Lung microvascular endothelial cell (primary cell): ENCODE results near the gene FHOD1. TPM values are rescaled to one million over a fixed set of nuclear protein-coding genes. Genes with fewer than 3 reads are reported as not detected.

Experiments
- DNase-seq, 2 donors: peaks; one replicate each; pipeline versions ENCODE4 v3.0.0 to v3.0.0-alpha.2; 2010; ENCODE audit warnings: low read depth in 2 of 2
- total RNA-seq: library from RNA; depleted of rRNA; stranded (reverse); fragments of >200 nt; gene quantifications from 2 replicates; pipeline ENCODE4 v1.2.1, GENCODE V29; 2014

FHOD1 gene
- total RNA-seq, 1 donor from 2014 or later, result 23.4 TPM

DNA sequence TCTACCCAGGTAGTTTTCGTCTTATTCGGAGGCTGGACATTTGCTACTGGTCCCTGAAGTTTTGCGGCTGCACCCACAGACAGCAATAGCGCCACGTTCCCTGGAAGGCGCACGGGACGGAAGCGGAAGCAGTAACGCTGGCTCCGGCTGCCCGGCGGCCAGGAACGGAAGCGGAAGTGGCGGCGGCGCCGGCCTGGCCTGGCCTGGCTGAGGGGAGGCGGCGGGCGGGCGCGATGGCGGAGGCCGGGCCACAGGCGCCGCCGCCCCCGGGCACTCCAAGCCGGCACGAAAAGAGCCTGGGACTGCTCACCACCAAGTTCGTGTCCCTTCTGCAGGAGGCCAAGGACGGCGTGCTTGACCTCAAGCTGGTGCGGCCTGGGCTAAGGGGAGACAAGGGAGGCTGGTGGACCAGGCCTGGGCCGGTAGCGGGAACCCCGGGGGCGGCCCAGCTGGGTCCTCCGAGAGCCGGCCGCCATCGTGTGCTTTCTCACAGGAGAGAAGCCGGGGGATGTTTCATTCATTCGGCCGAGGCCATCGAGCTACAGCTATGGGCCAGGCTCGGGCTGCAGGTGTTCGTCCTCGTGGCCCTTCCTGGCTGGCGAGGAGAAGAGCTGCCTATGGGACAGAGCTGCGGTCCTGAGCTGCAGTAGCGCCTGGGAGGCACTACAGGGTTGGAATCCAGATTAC is 55.1 kb downstream of the FHOD1 start, which contains the start of gene E2F4:
TSS of gene E2F4 (plus strand) at position 161 of the 687 bp plus-strand sequence. CDS start at position 234, 73 bp downstream.
- DNase-seq, result peak; percentile 96 to 97

DNA sequence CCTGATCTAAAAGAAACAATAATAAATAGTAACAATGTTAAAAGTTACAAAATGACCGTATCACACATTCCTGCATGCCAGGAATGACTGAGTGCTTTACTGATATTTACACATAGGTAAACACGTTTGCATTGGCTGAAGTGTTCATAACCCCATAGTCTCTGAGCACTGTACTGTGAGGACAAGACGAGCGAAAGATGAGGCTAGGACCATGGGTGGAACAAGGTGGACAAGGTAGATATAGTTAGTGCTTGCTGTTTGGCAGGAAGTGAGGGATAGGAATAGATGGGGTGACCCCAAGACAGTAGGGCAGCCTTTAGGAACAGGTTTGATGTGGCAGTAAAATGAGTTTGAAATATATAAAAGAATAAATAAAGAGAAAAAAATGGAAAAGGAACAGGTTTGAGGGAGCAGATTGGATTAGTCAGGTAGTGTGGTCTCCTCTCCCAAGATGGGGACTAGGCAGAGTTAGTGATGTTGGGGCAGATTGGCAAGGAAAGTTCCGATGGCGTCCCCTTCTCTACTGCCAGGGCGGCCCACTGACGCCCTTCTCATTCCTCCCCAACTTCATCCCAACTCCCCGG is 55.8 kb downstream of the FHOD1 start:
- DNase-seq, result no peak

DNA sequence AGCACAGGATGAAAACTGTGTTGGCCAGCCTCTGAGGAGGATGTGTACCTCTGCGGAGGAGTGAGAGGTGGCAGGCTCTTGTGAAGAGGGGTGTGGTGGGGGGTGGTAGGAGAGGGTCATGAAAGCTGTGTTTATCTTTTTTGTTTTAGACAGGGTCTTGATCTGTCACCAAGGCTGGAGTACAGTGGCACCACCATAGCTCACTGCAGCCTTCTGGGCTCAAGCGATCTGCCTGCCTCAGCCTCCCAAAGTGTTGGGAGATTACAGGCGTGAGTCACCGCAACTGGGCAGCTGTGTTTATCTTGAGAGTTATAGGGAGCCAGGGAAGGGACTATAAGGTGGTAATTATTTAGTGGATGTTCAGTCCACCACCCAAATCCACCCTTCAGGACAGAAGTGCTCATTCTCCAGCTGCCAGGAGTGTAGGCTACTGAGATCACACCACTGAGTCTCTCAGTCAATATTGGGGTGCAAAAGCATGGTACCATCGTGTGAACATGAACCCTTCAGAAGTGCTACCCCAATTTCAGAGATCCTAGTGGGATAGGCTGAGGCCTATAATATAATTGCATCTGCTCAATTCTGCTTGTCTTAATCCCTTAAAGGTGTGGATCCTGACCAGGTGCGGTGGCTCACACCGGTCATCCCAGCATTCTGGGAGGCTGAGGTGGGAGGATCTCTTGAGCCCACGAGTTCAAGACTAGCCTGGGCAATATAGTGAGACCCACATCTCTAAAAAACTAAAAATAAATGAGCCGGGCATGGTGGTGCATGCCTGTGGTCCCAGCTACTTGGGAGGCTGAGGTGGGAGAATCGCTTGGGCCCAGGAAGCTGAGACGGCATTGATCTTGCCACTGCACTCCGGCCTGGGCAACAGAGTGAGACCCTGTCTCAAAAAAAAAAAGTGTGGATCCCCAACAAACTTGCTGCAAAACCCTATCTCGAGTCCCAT is 56.6 kb downstream of the FHOD1 start:
- peak in 1 of 2 donors; percentile 55 for DNase-seq

DNA sequence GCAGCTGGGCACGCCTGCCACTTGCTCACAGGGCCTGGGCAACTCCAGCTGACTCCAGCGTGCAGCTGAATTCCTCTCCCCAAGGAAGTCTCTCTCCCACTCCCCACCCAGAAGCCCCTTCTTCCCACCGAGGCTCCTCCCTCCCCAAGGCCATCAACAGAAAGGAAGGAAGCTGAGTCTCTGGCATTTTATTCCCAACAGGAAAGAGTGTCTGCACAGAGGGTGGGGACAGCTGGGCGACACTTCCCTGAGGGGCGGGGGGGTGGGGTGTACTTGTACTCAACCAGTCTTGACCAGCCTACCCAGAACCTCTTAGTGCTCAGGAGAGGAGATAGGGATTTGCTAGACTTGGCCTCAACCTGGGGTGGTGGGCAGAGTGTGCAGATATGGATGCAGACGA is 57.2 kb downstream of the FHOD1 start, which contains the start of gene EXOC3L1:
TSS of gene EXOC3L1 (minus strand) at position 96 of the 400 bp plus-strand sequence. CDS start 460 bp downstream, outside the sequence.
- no peak for DNase-seq

DNA sequence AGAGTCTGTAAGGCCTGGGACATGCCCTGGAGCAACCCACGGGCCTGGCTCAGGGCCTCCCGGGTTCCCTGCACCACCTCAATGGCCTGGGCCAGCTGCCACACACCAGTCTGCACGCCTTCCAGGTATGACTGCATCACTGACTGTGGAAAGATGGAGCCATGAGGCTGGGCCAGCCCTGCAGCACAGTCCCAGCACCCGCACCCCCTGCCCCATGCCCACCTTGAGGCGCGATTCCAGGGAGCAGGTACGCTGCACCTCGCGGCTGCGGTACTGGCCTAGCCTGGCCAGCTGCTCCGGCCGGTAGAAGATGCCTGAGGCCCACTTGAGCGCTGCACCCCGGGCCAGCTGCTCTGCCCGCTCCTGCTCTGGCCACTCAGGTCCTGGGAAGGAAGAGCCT is 58.5 kb downstream of the FHOD1 start:
- DNase-seq, result no peak

DNA sequence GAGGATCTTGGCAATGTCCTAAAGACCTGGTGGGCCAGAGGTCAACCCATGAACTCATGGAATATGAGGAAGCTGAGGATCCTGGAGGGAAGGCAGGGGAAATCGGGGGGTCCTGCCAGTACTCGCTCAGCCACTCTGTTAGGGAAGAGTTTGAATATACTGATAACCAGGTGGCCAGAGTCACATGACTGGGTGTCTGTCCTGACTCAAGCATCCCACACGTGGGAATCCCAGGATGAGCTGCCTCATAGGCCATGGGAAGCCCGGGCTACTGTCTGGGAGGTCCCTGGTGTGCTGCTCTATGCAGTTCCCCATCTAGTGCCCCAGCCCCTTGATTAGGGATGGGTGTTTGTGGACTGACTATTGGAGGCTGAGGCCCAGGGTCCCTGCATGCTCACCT is 59.0 kb downstream of the FHOD1 start:
- DNase-seq, result no peak

DNA sequence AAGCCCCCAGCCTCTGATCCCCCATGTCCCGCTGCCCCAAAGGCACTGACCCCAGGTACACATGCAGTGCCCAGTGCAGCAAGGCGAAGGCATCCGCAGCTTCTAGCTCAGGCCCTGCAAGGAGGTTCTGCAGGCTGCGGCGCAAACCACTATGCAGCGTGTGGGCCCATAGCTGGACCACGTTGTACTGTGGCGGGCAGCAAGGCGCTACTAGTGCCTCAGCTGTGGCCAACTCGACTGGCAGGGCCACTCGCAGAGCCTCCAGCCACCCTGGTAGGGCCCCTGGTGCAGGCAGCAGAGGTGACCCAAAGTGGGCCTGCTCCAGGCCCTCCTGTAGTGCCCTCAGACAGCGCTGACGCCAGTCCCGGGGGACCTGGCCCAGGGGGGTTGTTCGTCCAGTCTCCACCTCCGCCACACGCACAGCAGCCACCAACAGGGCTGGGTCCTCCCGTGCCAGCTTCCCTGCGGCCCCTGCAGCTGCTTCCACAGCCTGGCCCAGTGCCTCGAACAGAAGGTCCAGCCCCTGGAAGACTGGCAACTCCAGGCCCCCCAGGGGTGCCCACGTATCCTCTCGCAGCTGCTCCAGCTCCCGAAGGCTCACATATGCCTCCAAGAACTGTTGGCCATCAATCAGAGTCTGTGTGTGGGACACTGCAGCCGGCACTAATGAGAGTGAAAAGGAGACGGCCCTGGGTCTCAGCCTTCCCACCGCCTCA is 59.9 kb downstream of the FHOD1 start:
- no peak for DNase-seq

DNA sequence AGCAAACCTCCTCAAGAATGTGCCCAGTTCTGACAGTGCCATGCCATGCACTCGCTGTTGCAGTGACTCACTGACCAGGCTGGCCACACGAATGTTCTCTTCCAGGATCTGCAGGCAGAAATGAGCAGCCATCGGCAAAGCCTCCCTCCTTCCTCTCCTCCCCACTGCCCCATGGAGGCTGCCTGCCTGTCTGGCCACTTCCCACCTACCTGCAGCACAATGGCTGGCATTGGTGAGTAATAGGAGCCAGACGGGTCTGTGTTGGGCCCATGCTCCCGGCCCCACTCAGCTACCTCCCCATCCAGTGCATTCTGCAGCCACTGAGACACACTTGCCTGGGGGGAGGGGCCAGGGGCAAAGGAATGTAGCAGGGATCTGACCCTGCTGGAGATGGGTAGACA is 60.7 kb downstream of the FHOD1 start:
- DNase-seq, result no peak

DNA sequence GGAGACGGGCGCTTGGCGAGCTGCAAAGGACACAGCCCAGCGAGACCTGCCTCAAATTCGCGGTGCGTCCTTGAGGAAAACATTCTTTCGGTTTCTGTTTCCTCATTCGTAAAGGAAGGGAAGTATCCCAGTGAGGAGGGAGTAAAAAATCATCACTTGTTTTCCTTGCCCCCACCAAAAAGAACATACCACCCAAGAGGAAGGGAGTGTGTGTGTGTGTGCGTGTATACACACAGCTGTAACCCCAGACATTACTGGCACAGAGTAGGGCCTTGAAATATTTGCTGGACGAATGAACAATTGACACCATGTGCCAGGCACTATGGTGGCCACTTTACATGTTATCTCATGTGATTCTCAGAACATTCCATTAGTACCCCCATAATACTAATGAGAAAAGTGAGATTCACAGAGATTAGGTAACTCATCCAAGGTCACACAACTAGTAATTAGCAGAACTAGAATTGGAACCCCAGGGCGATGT is 61.6 kb downstream of the FHOD1 start:
- no peak for DNase-seq

DNA sequence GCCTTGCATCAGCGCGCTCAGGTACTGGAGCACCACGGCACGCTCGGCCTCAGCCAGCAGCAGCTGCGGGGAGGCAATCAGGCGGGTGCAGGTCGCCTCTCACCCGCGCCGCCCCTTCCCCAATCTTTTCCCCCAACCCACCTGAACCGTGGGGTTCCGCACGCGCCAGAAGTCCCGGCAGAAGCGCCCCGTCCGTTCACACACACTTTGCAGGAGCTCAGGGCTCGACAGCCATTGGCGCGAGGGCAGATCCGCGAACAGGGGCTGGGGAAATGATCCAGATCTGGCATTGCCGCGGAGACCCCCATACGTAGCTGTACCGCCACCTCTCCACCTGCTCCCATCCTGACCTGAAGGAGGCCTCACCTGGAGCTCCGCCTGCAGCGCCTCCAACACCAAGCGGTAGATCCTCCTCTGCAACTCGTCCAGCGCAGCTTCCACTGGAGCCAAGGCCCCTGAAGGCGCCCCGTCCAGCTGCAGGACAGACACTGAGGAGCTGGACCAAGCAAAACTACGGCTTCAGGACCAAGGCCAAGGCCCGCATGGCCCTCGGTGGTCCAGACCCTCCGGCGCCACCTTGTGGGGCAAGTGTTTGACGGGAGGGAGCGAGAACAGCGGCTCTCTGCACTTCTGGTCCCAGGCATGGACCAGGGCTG is 62.2 kb downstream of the FHOD1 start:
- peak; percentile 89 to 93 for DNase-seq

DNA sequence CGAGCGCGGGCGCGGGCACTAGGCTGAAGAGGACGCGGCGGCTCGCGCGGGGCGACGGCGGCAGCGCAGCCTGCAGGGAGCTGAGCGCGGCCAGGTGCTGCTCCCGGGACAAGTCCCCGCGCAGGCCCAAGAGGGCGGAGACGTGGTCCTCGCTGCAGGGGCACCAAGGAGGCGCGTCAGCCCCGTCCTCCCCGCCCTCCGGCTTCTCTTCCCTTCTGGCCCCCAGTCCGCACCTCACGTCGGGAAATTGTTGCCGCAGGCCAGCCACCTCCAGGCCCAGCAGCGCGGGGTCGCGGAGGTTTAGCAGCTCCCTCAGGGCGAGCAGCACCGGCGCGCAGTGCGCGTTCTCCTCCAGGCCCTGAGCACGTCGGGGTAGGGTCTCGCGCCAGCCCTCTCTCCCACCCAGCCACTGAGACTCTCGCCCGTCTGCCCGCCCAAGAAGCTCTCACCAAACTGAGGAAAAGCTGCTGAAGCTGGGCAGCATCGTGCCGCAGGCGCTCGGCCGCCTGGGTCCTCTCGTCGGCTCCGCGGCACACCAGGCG is 62.8 kb downstream of the FHOD1 start:
- no peak for DNase-seq

DNA sequence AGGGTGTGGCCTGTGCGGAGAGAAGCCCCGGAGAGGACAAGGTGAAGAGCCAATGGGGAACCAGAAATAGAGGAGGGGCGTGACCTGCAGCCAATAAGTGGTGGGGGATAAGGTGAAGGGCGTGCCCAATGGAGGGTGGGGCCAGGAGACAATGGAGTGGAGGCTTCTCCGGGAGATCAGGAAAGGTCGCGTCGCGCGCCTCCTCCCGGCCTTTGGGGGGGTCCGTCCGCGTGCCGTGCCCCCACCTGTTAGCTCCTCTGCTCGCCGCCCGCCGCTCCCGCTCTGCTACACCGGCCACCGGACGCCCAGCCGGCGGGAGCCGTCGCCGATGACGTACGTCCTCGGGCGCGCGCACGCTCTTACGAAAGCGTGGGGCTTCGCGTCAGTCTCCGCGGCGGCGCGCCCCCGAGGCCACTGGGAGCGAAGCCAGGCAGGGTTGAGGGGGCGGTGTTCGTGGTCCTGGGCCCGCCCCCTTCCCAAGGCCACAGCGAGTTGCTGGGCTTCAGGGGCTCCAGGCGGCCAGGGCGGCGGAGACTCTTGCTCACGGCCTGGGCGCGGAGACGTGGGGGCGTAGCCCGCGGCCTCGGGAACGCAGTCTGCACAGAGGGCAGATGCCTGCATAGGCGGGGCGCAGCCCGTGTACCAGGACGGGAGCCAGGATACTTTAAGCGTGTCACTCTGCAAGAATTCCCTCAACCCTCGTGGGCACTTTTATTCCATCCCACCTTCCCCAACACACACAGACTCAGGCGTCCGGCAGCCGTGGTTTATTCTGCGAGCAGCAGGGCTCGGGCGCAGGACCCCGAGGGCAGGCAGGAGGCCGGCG is 63.4 kb downstream of the FHOD1 start, which contains the start of gene MATCAP1:
TSS of gene MATCAP1 (minus strand) at position 337 of the 826 bp plus-strand sequence. CDS start 3,353 bp downstream, outside the sequence.
- peak; percentile 98 for DNase-seq

DNA sequence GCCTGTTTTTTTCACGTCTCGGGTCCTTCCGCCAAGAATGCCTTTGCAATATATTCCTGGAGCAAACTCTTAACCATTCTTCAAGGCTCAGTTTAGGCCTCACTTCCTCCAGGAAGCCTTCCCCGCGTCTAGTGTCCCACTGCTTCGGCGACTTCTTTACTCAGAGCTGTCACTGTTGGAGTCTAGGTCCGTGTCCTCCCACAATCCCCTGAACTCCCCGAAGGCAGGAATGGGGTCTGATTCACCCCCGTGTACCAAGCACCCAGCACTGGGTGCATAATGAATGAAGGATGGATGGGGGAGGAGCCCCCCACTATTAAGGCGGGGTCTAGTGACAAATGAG is 64.0 kb downstream of the FHOD1 start:
- no peak for DNase-seq

DNA sequence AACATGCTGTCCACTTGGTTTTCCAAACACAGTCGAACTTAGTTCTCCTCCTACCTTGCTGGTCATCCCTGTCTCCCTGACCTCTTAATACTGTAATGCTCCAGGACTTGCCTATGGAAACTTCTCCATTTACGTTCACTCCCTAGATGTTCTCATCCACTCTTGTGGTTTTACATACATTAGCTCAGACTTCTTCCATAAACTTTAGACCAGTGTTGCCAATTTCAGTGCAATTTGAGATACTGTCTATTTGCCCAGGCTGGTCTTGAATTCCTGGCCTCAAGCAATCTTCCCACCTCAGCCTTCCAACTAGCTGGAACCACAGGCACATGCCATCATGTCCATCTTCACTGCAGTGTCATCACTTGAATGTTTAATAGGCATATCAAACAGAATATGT is 65.0 kb downstream of the FHOD1 start:
- DNase-seq, result no peak

DNA sequence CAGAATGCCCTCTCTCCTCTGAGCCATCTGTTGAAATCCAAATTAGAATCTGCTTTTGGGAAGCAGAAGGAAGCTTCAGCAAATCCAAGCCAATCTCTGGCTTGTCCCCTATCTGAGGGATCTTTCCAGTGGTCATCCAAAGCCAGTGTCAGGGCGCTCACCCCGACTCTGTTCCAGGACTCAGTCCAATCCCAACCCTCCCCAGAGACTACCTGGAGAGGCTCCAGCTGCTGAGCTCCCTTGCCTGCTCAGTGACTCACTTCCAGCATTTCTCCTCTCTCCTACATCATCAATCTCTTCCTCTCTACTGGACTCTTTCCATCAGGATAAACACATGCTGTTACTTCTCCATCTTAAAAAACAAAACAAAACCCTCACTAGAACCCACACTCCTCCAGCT is 65.9 kb downstream of the FHOD1 start:
- DNase-seq, result peak; percentile 46 to 71

DNA sequence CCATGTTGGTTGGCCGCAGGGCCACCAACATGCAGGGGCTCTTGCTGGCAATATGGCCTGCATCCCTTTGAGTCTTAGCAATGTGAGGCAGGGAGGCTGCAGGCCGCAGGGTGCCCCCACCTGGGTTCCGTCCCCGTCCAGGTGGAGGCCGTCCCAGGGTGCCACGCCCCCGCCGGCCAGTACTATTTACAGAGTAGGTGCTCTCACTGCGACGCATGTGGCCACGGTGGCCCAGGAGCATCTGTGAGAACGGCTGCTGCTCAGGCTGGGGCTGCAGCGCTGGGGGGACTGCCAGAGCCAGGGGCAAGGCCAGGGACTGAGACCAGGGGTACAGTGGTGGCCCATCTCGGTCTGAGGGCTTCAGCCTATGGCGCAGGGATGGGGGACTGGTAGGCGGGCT is 67.1 kb downstream of the FHOD1 start:
- no peak for DNase-seq

DNA sequence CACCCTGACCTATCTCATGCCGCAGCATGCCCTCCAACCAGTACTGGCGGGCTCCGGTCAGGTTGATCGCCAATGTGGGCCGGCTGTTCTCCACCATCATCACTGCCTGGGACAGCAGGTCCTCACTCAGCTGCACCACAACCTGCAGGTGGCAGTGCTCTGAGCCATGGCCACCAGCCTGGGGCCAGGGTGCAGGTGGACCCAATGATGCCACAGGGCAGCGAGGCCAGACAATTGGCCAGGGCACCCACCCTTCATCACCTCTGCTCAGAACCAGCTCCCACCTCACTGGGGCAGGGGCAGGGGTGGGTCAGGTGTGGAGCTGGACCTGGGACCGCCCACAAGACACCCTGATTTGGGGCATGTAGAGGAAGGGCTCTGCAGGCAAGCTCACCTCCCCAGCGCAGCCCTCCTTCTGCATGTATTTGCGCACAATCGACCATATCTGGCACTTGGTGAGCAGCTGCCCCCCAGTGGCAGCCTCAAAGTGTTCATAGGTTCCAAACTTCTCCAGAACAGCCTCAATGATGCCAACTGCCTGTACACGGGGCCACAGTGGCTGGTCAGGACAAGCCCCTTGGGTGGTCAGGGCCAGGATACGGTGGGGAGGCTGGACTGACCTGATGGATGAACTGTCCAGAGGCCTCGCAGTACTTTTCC is 67.7 kb downstream of the FHOD1 start:
- no peak for DNase-seq
